AG08395 (cell line): ENCODE results near the gene HNRNPU.

Experiments
- DNase-seq: peaks from one replicate; pipeline ENCODE4 v3.0.0; 2012; ENCODE audit warnings: mixed read lengths, low spot score

Gene HNRNPU

GRCh38 chr1:244802556-244803239 is 61.6 kb downstream of the HNRNPU start:
- DNase-seq = no peak

- no peak for DNase-seq
These were observed 62.3 kb downstream of the HNRNPU start for GRCh38 chr1:244802041-244802440.

GRCh38 chr1:244801246-244801645 is 63.1 kb downstream of the HNRNPU start:
- DNase-seq = peak; percentile 43

- no peak for DNase-seq
These were observed 63.5 kb downstream of the HNRNPU start for GRCh38 chr1:244800821-244801220.
